HepG2 (cell line): Measurements from ENCODE around the gene SLC35F3. TPM values are rescaled to one million over a fixed set of nuclear protein-coding genes. Genes with fewer than 3 reads are reported as not detected.

Experiments used
- ATAC-seq: fragments of 200-7000 bp; cut with Tn5 transposase; 3 replicates; pipeline ENCODE4 v1.9.1; 2020; ENCODE audit warnings: mild to moderate bottlenecking, moderate library complexity
- BruUV-seq: library from RNA; stranded (reverse); fragments of 400-500 nt; replicated peaks from 2 replicates; lab custom pipeline; 2021; lab: Mats Ljungman, UMichigan
- CTCF ChIA-PET: fragments of 300-600 bp; formaldehyde crosslinking; extraction: SDS; loops from one replicate; lab custom pipeline; 2021; ENCODE audit warnings: low total read pairs, inconsistent platforms, low intra/inter-chr PET ratio; lab: Yijun Ruan, JAX
- POLR2A ChIA-PET: fragments of 350-600 bp; sonication (Branson Sonifier 250); formaldehyde crosslinking; loops from one replicate; lab custom pipeline; 2020; ENCODE audit warnings: antibody characterized with exemption, inconsistent platforms; lab: Yijun Ruan, JAX
- DNase-seq: peaks from one replicate; pipeline ENCODE4 v3.0.0-alpha.2; 2015; ENCODE audit warnings: low spot score
- FAIRE-seq: peaks from 3 replicates; lab custom pipeline; 2011; peaks lifted over from hg19 to GRCh38; lab: Jason Lieb, UNC
- H2AFZ ChIP-seq: one replicate; pipeline ENCODE4 v1.6.1; 2011; ENCODE audit warnings: low read length, inconsistent platforms
- H3K27ac ChIP-seq: fragments of 300-600 bp; 3 replicates; pipeline ENCODE4 v1.8.0; 2011; ENCODE audit warnings: mixed run types, mild to moderate bottlenecking, mixed read lengths, low read length, inconsistent platforms; ENCODE audit not compliant: insufficient read depth; ENCODE audit errors: extremely low read length
- H3K27me3 ChIP-seq, 2 experiments: fragments of 200-600 bp in 1 of 2; 2 replicates in 1 of 2; 3 replicates in 1 of 2; pipeline versions ENCODE4 v1.6.0 to v1.8.0; 2011; ENCODE audit warnings: low read length in 2 of 2, mild to moderate bottlenecking in 2 of 2, moderate library complexity in 2 of 2, inconsistent platforms in 1 of 2; ENCODE audit not compliant: insufficient read depth in 2 of 2, control insufficient read depth in 1 of 2
- H3K36me3 ChIP-seq, 2 experiments: fragments of 200-600 bp in 1 of 2; replicated peaks in 1 of 2; 2 replicates in 1 of 2; 3 replicates in 1 of 2; pipeline versions ENCODE4 v1.5.1 to v1.8.0; 2011; ENCODE audit warnings: low read length in 2 of 2, inconsistent platforms in 1 of 2; ENCODE audit not compliant: insufficient read depth in 2 of 2, control insufficient read depth in 1 of 2
- H3K4me1 ChIP-seq: 2 replicates; pipeline ENCODE4 v1.5.1; 2012; ENCODE audit warnings: low read length, inconsistent platforms; ENCODE audit not compliant: insufficient read depth
- H3K4me2 ChIP-seq: 2 replicates; pipeline ENCODE4 v1.6.0; 2011; ENCODE audit warnings: low read depth, low read length, inconsistent platforms
- H3K4me3 ChIP-seq, 3 experiments: fragments of 200-600 bp in 1 of 3; sonication (generic), shearing (Covaris generic) in 1 of 3; replicated peaks in 1 of 3; 2 replicates each; pipeline ENCODE4 v1.5.1; 2011 to 2016; ENCODE audit warnings: low read length in 3 of 3, inconsistent platforms in 2 of 3, low read depth in 2 of 3, mild to moderate bottlenecking in 2 of 3, control low read depth in 1 of 3, mixed read lengths in 1 of 3; ENCODE audit not compliant: insufficient read depth in 1 of 3
- H3K79me2 ChIP-seq: one replicate; pipeline ENCODE4 v1.6.1; 2011; ENCODE audit warnings: low read length, inconsistent platforms; ENCODE audit not compliant: insufficient read depth
- H3K9ac ChIP-seq: 2 replicates; pipeline ENCODE4 v1.6.0; 2011; ENCODE audit warnings: mild to moderate bottlenecking, low read depth, low read length, inconsistent platforms; ENCODE audit not compliant: insufficient read depth
- H3K9me3 ChIP-seq: 2 replicates; pipeline ENCODE4 v1.5.1; 2012; ENCODE audit warnings: mild to moderate bottlenecking, low read length
- H4K20me1 ChIP-seq: 2 replicates; pipeline ENCODE4 v1.6.0; 2011; ENCODE audit warnings: inconsistent platforms, mild to moderate bottlenecking, low read length, moderate library complexity; ENCODE audit not compliant: insufficient read depth
- LRRFIP1 ChIP-seq: sonication (generic); formaldehyde crosslinking; conservative IDR thresholded peaks from 2 replicates; pipeline ENCODE4 v1.4.0; 2020; ENCODE audit warnings: missing genetic modification reagents
- MTF1 ChIP-seq: sonication (generic); formaldehyde crosslinking; IDR thresholded peaks from 2 replicates; pipeline ENCODE4 v1.5.0; 2020; ENCODE audit warnings: missing genetic modification reagents
- NR3C1 ChIP-seq: sonication (generic); formaldehyde crosslinking; IDR thresholded peaks from 2 replicates; pipeline ENCODE4 v1.4.0; 2020; ENCODE audit warnings: missing genetic modification reagents
- RCOR2 ChIP-seq: IDR thresholded peaks from 2 replicates; pipeline ENCODE4 v1.6.1; 2016; ENCODE audit warnings: missing biosample characterization, missing genetic modification reagents
- REPIN1 ChIP-seq: sonication (generic); formaldehyde crosslinking; IDR thresholded peaks from 2 replicates; pipeline ENCODE4 v1.8.0; 2022; ENCODE audit warnings: missing genetic modification reagents, low read depth, mild to moderate bottlenecking, borderline replicate concordance
- RFXAP ChIP-seq: sonication (generic); formaldehyde crosslinking; IDR thresholded peaks from 2 replicates; pipeline ENCODE4 v1.4.0; 2020; ENCODE audit warnings: missing genetic modification reagents, borderline replicate concordance
- SOX5 ChIP-seq: IDR thresholded peaks from 2 replicates; pipeline ENCODE4 v1.6.1; 2016; ENCODE audit warnings: borderline replicate concordance
- STAT5B ChIP-seq: sonication (generic); formaldehyde crosslinking; IDR thresholded peaks from 2 replicates; pipeline ENCODE4 v1.4.0; 2020; ENCODE audit warnings: missing genetic modification reagents
- U2AF2 ChIP-seq: fragments of 200-400 bp; formaldehyde crosslinking; IDR thresholded peaks from 2 replicates; pipeline ENCODE4 v1.6.1; 2017; ENCODE audit warnings: low read depth, mild to moderate bottlenecking, low read length
- ZC3H13 ChIP-seq: sonication (generic); formaldehyde crosslinking; IDR thresholded peaks from 2 replicates; pipeline ENCODE4 v1.8.1; 2023; ENCODE audit warnings: mild to moderate bottlenecking, missing genetic modification reagents, moderate library complexity
- ZC3H4 ChIP-seq: sonication (generic); formaldehyde crosslinking; IDR thresholded peaks from 2 replicates; pipeline ENCODE4 v1.4.0; 2020; ENCODE audit warnings: missing genetic modification reagents, borderline replicate concordance
- ZMAT3 ChIP-seq: sonication (generic); formaldehyde crosslinking; conservative IDR thresholded peaks from 2 replicates; pipeline ENCODE4 v1.7.0; 2021; ENCODE audit warnings: missing genetic modification reagents
- ZNF230 ChIP-seq: sonication (generic); formaldehyde crosslinking; IDR thresholded peaks from 2 replicates; pipeline ENCODE4 v1.4.0; 2020; ENCODE audit warnings: mild to moderate bottlenecking, missing genetic modification reagents
- ZNF264 ChIP-seq: sonication (generic); formaldehyde crosslinking; IDR thresholded peaks from 2 replicates; pipeline ENCODE4 v1.4.0; 2020; ENCODE audit warnings: missing genetic modification reagents
- ZNF546 ChIP-seq: sonication (generic); formaldehyde crosslinking; conservative IDR thresholded peaks from 2 replicates; pipeline ENCODE4 v1.8.1; 2023; ENCODE audit warnings: mild to moderate bottlenecking, missing genetic modification reagents
- ZNF549 ChIP-seq: sonication (generic); formaldehyde crosslinking; IDR thresholded peaks from 2 replicates; pipeline ENCODE4 v1.5.0; 2020; ENCODE audit warnings: missing genetic modification reagents
- ZNF737 ChIP-seq: sonication (generic); formaldehyde crosslinking; IDR thresholded peaks from 2 replicates; pipeline ENCODE4 v1.5.0; 2020; ENCODE audit warnings: missing genetic modification reagents, mild to moderate bottlenecking, borderline replicate concordance
- ZNF776 ChIP-seq: sonication (generic); formaldehyde crosslinking; IDR thresholded peaks from 2 replicates; pipeline ENCODE4 v1.4.0; 2020; ENCODE audit warnings: mild to moderate bottlenecking, missing genetic modification reagents
- WGBS: methylation state at CpG from one replicate; pipeline ENCODE4 v1.1.6; 2017; ENCODE audit warnings: low lambda C conversion rate; 5-methylcytosine and 5-hydroxymethylcytosine counted together
- in situ Hi-C: cut with HindIII; loops from 2 replicates; pipeline ENCODE4 v1.10.0; 2017; ENCODE audit warnings: low pct_unique_long_range_greater_than_20kb; ENCODE audit not compliant: extremely low pct_ligation_motif_present
- intact Hi-C: fragments of 100-400 bp; cut with micrococcal nuclease; formaldehyde crosslinking; loops from one replicate; pipeline ENCODE4 v1.10.0; 2022; ENCODE audit not compliant: unreplicated experiment
- polyA plus RNA-seq, 8 experiments: library from polyadenylated mRNA; depleted of rRNA in 3 of 8; stranded (reverse) in 7 of 8; unstranded in 1 of 8; fragments of >200 nt; fragmentation: Illumina TruSeq in 4 of 8; extraction: Trizol in 4 of 8; gene quantifications; 2 replicates each; pipeline versions ENCODE4 v1.2.1 to v1.2.3, GENCODE V29; 2011 to 2016; ENCODE audit warnings: low read depth in 4 of 8, missing spikeins in 1 of 8, mixed read lengths in 1 of 8; ENCODE audit not compliant: insufficient read depth in 1 of 8
- total RNA-seq, 5 experiments: library from RNA; depleted of rRNA; stranded (reverse); fragments of >200 nt; fragmentation: Illumina TruSeq; extraction: Trizol; gene quantifications; 2 replicates each; pipeline ENCODE4 v1.2.3, GENCODE V29; 2016; ENCODE audit warnings: low read depth in 1 of 5

Gene SLC35F3
- total and polyA plus RNA-seq, 2 of the 13 experiments (the other 11 are each of a cell fraction or from before 2014, with no cell fraction given): not detected

- Histone ChIP-seq H3K79me2 (no peaks in the 10 kb centered on the region), H4K20me1 (no peaks in the 10 kb centered on the region), H2AFZ (no peak overlapping the region), H3K4me3 (no peak overlapping the region), H3K9me3 (peaks cover 6% of the 10 kb centered on the region; the same call in 1 of the 2 replicates), H3K9ac (no peak overlapping the region), H3K27ac (no peak overlapping the region), H3K27me3 (0 out of 5 replicates have a peak, but pooled peaks cover 0 to 2% of the 10 kb centered on the region in 2 experiments)
- CTCF ChIA-PET: no interaction called here
- 4% methylated on average over 3 of the region's 3 CpGs for WGBS
- ATAC-seq: no peak
- no peak for DNase-seq
- no peak for FAIRE-seq
- no peak for TF ChIP-seq ZNF549 (CRISPR knock-in tag)
- no peak for TF ChIP-seq ZMAT3
- no peak for TF ChIP-seq ZNF737
- TF ChIP-seq ZNF546 (CRISPR knock-in tag): no peak
- TF ChIP-seq ZNF776 (CRISPR knock-in tag): no peak
- no peak for TF ChIP-seq RFXAP (CRISPR knock-in tag)
- TF ChIP-seq U2AF2: no peak
- no peak for TF ChIP-seq MTF1 (CRISPR knock-in tag)
- TF ChIP-seq, all 625 proteins: peak for 0
- Histone ChIP-seq H3K36me3 (no peaks in the 10 kb centered on the region), H3K4me1 (no peaks in the 10 kb centered on the region), H3K4me2 (no peak overlapping the region)
- intact Hi-C loops: no loop called here
- BruUV-seq: no TSS peak
- POLR2A ChIA-PET: no interaction called here
- in situ Hi-C loops: no loop called here
These were observed 20.8 kb upstream of the SLC35F3 start for GRCh38 chr1:233883671-233884070.

GRCh38 chr1:233884461-233885151 is 19.9 kb upstream of the SLC35F3 start:
- no peak for ATAC-seq
- no TSS peak for BruUV-seq
- Histone ChIP-seq H3K36me3 (no peaks in the 10 kb centered on the region), H3K9ac (no peak overlapping the region), H3K9me3 (peaks cover 15% of the 10 kb centered on the region), H3K4me2 (no peak overlapping the region), H2AFZ (no peak overlapping the region), H3K27ac (no peak overlapping the region), H3K79me2 (no peaks in the 10 kb centered on the region), H3K4me1 (no peaks in the 10 kb centered on the region), H3K4me3 (no peak overlapping the region), H3K27me3 (0 out of 5 replicates have a peak, but pooled peaks cover 0 to 2% of the 10 kb centered on the region in 2 experiments), H4K20me1 (no peaks in the 10 kb centered on the region)
- in situ Hi-C loops: no loop called here
- intact Hi-C loops: no loop called here
- WGBS: 0% methylated on average over 5 of the region's 5 CpGs
- POLR2A ChIA-PET: no interaction called here
- FAIRE-seq: no peak
- DNase-seq: no peak
- CTCF ChIA-PET: no interaction called here
- TF ChIP-seq STAT5B (CRISPR knock-in tag) (no peak), REPIN1 (CRISPR knock-in tag) (no peak), LRRFIP1 (CRISPR knock-in tag) (no peak), ZNF264 (CRISPR knock-in tag) (no peak), ZC3H13 (no peak), SOX5 (CRISPR knock-in tag) (no peak), ZC3H4 (CRISPR knock-in tag) (no peak), ZNF230 (no peak), NR3C1 (no peak), RCOR2 (CRISPR knock-in tag) (no peak)
